ENCODE results near the gene BPGM. TPM values are rescaled to one million over a fixed set of nuclear protein-coding genes. Genes with fewer than 3 reads are reported as not detected.

Gene BPGM
- total RNA-seq, 1 donor, result 64.8 TPM

DNA sequence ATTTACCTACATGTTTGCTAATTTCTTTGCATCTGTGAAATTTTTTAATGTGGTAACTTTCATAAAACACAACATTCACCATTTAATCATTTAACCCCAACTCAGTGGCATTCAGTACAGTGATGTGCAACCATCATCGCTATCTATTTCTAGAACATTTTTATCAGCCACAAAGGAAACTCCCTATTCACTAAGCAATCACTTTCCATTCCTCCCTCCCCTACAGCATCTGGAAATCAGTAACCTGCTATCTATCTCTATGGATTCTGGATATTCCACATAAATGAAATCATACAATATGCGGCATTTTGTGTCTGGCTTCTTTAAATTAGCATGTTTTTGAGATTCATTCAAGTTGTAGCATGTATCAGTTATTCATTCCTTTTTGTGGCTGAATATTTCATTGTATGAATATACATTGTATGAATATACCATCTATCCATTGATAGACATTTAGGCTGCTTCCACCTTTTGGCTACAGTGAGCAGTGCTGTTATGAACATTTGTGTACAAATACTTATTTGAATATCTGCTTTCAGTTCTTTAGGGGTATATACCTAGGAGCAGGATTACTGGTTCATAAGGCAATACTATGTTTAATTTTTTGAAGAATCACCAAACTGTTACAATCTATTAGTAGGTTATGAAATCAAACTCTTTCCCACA lies 19.4 kb upstream of the BPGM start:
- H3K9me3 ChIP-seq (ENCODE audit: low read depth, low read length), result no peaks in the 10 kb centered on the region
- H3K4me3 ChIP-seq (ENCODE audit: insufficient read depth, low read length), result no peak overlapping the region
- H3K27ac ChIP-seq (ENCODE audit: low read depth, low read length), result no peak overlapping the region
- DNase-seq (ENCODE audit: insufficient read length, low spot score, missing footprints), result no peak
- peaks cover 12% of the 10 kb centered on the region for H3K4me1 ChIP-seq (ENCODE audit: insufficient read depth, low read length)
- H3K27me3 ChIP-seq (ENCODE audit: insufficient read depth, low read length), result no peaks in the 10 kb centered on the region
- TF ChIP-seq, protein P1, sequence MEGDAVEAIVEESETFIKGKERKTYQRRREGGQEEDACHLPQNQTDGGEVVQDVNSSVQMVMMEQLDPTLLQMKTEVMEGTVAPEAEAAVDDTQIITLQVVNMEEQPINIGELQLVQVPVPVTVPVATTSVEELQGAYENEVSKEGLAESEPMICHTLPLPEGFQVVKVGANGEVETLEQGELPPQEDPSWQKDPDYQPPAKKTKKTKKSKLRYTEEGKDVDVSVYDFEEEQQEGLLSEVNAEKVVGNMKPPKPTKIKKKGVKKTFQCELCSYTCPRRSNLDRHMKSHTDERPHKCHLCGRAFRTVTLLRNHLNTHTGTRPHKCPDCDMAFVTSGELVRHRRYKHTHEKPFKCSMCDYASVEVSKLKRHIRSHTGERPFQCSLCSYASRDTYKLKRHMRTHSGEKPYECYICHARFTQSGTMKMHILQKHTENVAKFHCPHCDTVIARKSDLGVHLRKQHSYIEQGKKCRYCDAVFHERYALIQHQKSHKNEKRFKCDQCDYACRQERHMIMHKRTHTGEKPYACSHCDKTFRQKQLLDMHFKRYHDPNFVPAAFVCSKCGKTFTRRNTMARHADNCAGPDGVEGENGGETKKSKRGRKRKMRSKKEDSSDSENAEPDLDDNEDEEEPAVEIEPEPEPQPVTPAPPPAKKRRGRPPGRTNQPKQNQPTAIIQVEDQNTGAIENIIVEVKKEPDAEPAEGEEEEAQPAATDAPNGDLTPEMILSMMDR (IDR thresholded peaks at IDR 0.05; ENCODE audit: extremely low read depth, low read depth, low read length), result no peak
- H4K20me1 ChIP-seq (ENCODE audit: insufficient read depth, low read length), result no peaks in the 10 kb centered on the region
- no peaks in the 10 kb centered on the region for H3K36me3 ChIP-seq (ENCODE audit: insufficient read depth, low read length)
- no peaks in the 10 kb centered on the region for H3K79me2 ChIP-seq (ENCODE audit: insufficient read depth, low read length)
- no peak overlapping the region for H3K4me2 ChIP-seq (ENCODE audit: insufficient read depth, low read length)
- H2AFZ ChIP-seq (ENCODE audit: low read length), result no peak overlapping the region

- TF ChIP-seq, protein P1 (IDR thresholded peaks at IDR 0.05; ENCODE audit: extremely low read depth, low read depth, low read length), result no peak
- no peaks in the 10 kb centered on the region for H3K36me3 ChIP-seq (ENCODE audit: insufficient read depth, low read length)
- no peaks in the 10 kb centered on the region for H3K27me3 ChIP-seq (ENCODE audit: insufficient read depth, low read length)
- H3K4me1 ChIP-seq (ENCODE audit: insufficient read depth, low read length), result peaks cover 12% of the 10 kb centered on the region
- no peaks in the 10 kb centered on the region for H3K79me2 ChIP-seq (ENCODE audit: insufficient read depth, low read length)
- no peak overlapping the region for H3K4me3 ChIP-seq (ENCODE audit: insufficient read depth, low read length)
- no peak for DNase-seq (ENCODE audit: insufficient read length, low spot score, missing footprints)
- no peaks in the 10 kb centered on the region for H4K20me1 ChIP-seq (ENCODE audit: insufficient read depth, low read length)
- H3K9me3 ChIP-seq (ENCODE audit: low read depth, low read length), result no peaks in the 10 kb centered on the region
- no peak overlapping the region for H2AFZ ChIP-seq (ENCODE audit: low read length)
- H3K27ac ChIP-seq (ENCODE audit: low read depth, low read length), result no peak overlapping the region
- no peak overlapping the region for H3K4me2 ChIP-seq (ENCODE audit: insufficient read depth, low read length)
These were observed 18.9 kb upstream of the BPGM start for GRCh38 chr7:134627775-134628153.

DNA sequence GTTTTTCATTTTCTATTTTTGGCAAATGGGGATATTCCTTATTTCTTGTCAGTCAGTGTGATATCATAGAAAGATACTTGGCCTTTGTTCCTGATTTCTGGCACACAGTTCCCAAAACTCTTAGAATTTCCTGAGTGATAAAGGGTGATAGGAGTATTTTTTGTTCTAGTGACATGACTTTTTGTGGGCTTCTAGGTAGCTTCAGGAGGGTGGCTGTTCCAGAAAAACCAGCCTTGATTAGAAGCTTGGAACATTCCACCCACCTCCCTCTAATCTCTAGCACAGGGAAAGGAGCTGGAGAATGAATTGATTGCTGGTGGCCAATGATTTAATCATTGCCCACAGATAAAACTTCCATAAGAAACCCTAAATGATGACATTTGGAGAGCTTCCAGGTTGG lies 17.2 kb upstream of the BPGM start:
- no peaks in the 10 kb centered on the region for H3K9me3 ChIP-seq (ENCODE audit: low read depth, low read length)

GRCh38 chr7:134630237-134630636 lies 16.4 kb upstream of the BPGM start:
- no peak for DNase-seq (ENCODE audit: insufficient read length, low spot score, missing footprints)
- Histone ChIP-seq H3K4me1 (ENCODE audit: insufficient read depth, low read length) (peaks cover 10% of the 10 kb centered on the region), H3K27ac (ENCODE audit: low read depth, low read length) (peak overlapping the region; percentile 35), H3K4me3 (ENCODE audit: insufficient read depth, low read length) (no peak overlapping the region), H4K20me1 (ENCODE audit: insufficient read depth, low read length) (no peaks in the 10 kb centered on the region), H3K36me3 (ENCODE audit: insufficient read depth, low read length) (no peaks in the 10 kb centered on the region), H3K4me2 (ENCODE audit: insufficient read depth, low read length) (no peak overlapping the region), H2AFZ (ENCODE audit: low read length) (no peak overlapping the region), H3K79me2 (ENCODE audit: insufficient read depth, low read length) (no peaks in the 10 kb centered on the region), H3K9me3 (ENCODE audit: low read depth, low read length) (no peaks in the 10 kb centered on the region), H3K27me3 (ENCODE audit: insufficient read depth, low read length) (no peaks in the 10 kb centered on the region)
- TF ChIP-seq, protein P1 (IDR thresholded peaks at IDR 0.05; ENCODE audit: extremely low read depth, low read depth, low read length), result no peak

More for the DNA sequence above, 17.2 kb upstream of the BPGM start:
- Histone ChIP-seq H3K36me3 (ENCODE audit: insufficient read depth, low read length) (no peaks in the 10 kb centered on the region), H3K27ac (ENCODE audit: low read depth, low read length) (peak overlapping the region; percentile 7), H3K27me3 (ENCODE audit: insufficient read depth, low read length) (no peaks in the 10 kb centered on the region), H3K79me2 (ENCODE audit: insufficient read depth, low read length) (no peaks in the 10 kb centered on the region), H4K20me1 (ENCODE audit: insufficient read depth, low read length) (no peaks in the 10 kb centered on the region), H3K4me1 (ENCODE audit: insufficient read depth, low read length) (peaks cover 12% of the 10 kb centered on the region), H3K4me3 (ENCODE audit: insufficient read depth, low read length) (no peak overlapping the region), H2AFZ (ENCODE audit: low read length) (peak overlapping the region; percentile 16), H3K4me2 (ENCODE audit: insufficient read depth, low read length) (no peak overlapping the region)
- no peak for DNase-seq (ENCODE audit: insufficient read length, low spot score, missing footprints)
- TF ChIP-seq, protein P1 (IDR thresholded peaks at IDR 0.05; ENCODE audit: extremely low read depth, low read depth, low read length), result no peak
